Astrocyte of the cerebellum (primary cell): ENCODE measurements around the gene OR10H1.
"Not testable (repeated sequence)": the region's sequence is repeated elsewhere in the genome, so short reads cannot be mapped to it uniquely, and the experiment has no call there.

ENCODE experiments used
- DNase-seq: peaks from one replicate; pipeline ENCODE4 v3.0.0-alpha.2; 2011; ENCODE audit warnings: low read depth
- H3K4me3 ChIP-seq: 2 replicates; pipeline ENCODE4 v1.5.1; 2011; ENCODE audit warnings: mild to moderate bottlenecking, low read depth, low read length, moderate library complexity
- in situ Hi-C: cut with HindIII; loops from 2 replicates; pipeline ENCODE4 v1.10.0; 2017; ENCODE audit warnings: low sequenced_read_pairs
- TF ChIP-seq, protein P1 (sequence below): IDR thresholded peaks from 2 replicates; pipeline ENCODE4 v1.5.1; 2012; ENCODE audit warnings: low read length, low read depth, moderate library complexity, mild to moderate bottlenecking; ENCODE audit errors: missing control alignments

The OR10H1 gene

DNA sequence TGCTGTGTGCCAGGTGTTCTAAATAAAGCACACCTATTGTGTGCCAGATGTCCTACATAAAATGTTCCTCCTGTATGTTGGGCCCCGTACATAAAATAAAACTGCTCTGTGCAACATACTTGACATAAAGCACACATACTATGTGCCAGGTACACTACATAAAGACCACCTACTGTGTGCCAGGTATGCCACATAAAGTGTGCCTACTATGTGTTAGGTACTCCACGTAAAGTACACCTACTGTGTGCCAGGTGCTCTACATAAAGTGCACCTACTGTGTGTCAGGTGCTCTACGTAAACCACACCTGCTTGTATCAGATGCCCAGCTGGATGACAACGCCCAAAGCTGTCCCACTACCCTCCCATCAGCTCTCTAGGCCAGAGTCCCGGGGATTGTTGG lies 33.8 kb downstream of the OR10H1 start:
- H3K4me3 ChIP-seq, result no peak overlapping the region
- in situ Hi-C loops, result no loop called here
- TF ChIP-seq, protein P1, sequence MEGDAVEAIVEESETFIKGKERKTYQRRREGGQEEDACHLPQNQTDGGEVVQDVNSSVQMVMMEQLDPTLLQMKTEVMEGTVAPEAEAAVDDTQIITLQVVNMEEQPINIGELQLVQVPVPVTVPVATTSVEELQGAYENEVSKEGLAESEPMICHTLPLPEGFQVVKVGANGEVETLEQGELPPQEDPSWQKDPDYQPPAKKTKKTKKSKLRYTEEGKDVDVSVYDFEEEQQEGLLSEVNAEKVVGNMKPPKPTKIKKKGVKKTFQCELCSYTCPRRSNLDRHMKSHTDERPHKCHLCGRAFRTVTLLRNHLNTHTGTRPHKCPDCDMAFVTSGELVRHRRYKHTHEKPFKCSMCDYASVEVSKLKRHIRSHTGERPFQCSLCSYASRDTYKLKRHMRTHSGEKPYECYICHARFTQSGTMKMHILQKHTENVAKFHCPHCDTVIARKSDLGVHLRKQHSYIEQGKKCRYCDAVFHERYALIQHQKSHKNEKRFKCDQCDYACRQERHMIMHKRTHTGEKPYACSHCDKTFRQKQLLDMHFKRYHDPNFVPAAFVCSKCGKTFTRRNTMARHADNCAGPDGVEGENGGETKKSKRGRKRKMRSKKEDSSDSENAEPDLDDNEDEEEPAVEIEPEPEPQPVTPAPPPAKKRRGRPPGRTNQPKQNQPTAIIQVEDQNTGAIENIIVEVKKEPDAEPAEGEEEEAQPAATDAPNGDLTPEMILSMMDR, result no peak
- no peak for DNase-seq

DNA sequence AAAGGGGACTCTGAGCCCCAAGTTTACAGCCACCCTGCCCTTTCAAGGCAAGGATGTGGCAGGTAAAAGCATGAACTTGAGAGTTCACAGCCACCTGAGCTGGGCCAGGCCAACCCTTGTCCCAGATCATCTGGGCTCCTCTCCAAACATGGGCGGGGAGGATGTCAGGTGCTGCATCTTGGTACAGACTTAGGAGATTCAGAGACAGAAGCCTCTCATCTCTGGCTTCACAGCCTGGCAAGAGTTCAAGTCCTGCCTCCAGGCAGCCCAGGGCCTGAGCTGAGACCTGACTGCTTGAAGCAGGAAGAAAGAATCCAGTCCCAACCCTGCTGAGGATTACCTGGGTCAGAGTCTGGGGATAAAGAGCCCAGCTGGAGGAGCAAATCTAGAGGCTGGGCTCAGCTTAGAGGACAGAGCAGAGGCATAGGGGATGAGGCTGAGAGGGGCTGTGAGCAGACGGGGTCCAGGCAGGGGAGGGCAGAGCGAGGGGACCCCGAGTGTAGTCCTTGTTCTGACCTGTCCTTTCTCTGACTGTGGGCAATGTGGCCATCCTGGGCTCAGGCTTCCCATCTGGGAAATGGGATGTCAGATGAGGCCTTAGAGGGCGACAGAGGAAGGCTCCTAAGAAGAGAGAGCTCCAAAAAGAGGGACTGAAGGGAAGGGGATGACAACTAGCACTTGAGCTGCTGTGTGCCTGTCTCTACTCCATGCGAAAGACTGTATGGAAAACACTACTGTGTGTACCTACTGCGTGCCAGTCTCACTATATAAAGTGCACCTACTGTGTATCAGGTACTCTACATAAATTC lies 34.6 kb downstream of the OR10H1 start:
- no peak for DNase-seq
- H3K4me3 ChIP-seq, result no peak overlapping the region
- TF ChIP-seq, protein P1, result no peak
- in situ Hi-C loops, result no loop called here

- no peak for DNase-seq
Measured at GRCh38 chr19:15779756-15780476, 35.5 kb downstream of the OR10H1 start.

GRCh38 chr19:15776991-15777970 lies 38.2 kb downstream of the OR10H1 start:
- no peak overlapping the region for H3K4me3 ChIP-seq
- DNase-seq, result no peak
- in situ Hi-C loops, result no loop called here
- TF ChIP-seq, protein P1, result no peak

More at GRCh38 chr19:15779756-15780476, 35.5 kb downstream of the OR10H1 start:
- TF ChIP-seq, protein P1, result no peak
- in situ Hi-C loops, result no loop called here
- H3K4me3 ChIP-seq, result no peak overlapping the region

- in situ Hi-C loops, result no loop called here
- DNase-seq, result no peak
- no peak overlapping the region for H3K4me3 ChIP-seq
- TF ChIP-seq, protein P1, result no peak
Measured at GRCh38 chr19:15776264-15776663, 39.2 kb downstream of the OR10H1 start.

- TF ChIP-seq, protein P1, result no peak
- in situ Hi-C loops, result no loop called here
- no peak overlapping the region for H3K4me3 ChIP-seq
- no peak for DNase-seq
Measured at GRCh38 chr19:15775249-15775648, 40.2 kb downstream of the OR10H1 start.

- in situ Hi-C loops, DNase-seq, H3K4me3 ChIP-seq: not testable (repeated sequence)
Measured at GRCh38 chr19:15774159-15774558, 41.3 kb downstream of the OR10H1 start.
